Esophagus squamous epithelium (tissue), 5 donors: Measurements from ENCODE around the gene CDKAL1. TPM values are rescaled to one million over a fixed set of nuclear protein-coding genes. Genes with fewer than 3 reads are reported as not detected.

Source experiments
- DNase-seq: peaks from one replicate; lab custom pipeline; 2025; lab: John Stamatoyannopoulos, UW
- H3K27ac ChIP-seq, 4 donors: fragments of 200-600 bp; sonication (generic); one replicate each; pipeline ENCODE4 v1.5.1; 2016 to 2019; ENCODE audit warnings: mild to moderate bottlenecking in 1 of 4
- H3K27me3 ChIP-seq, 4 donors: fragments of 200-600 bp; sonication (generic); 1 replicate in 3 of 4; 2 replicates in 1 of 4; pipeline versions ENCODE4 v1.5.1 to v1.6.0; 2017 to 2021; ENCODE audit warnings: antibody characterized with exemption in 1 of 4
- H3K36me3 ChIP-seq, 3 donors: fragments of 200-600 bp; sonication (generic); one replicate each; pipeline ENCODE4 v1.5.1; 2016 to 2019
- H3K4me1 ChIP-seq, 3 donors: fragments of 200-600 bp; sonication (generic); one replicate each; pipeline ENCODE4 v1.5.1; 2017 to 2019
- H3K4me3 ChIP-seq, 4 donors: fragments of 200-600 bp; sonication (generic); 1 replicate in 3 of 4; 2 replicates in 1 of 4; pipeline ENCODE4 v1.5.1; 2016 to 2019; ENCODE audit warnings: mild to moderate bottlenecking in 2 of 4, moderate library complexity in 1 of 4
- H3K9me3 ChIP-seq, 3 donors: fragments of 200-600 bp; sonication (generic); one replicate each; pipeline ENCODE4 v1.5.1; 2016 to 2019
- POLR2A ChIP-seq, 4 donors: fragments of 450-650 bp; IDR thresholded peaks; one replicate each; pipeline ENCODE4 v1.6.1; 2017; ENCODE audit warnings: antibody characterized with exemption in 4 of 4, mild to moderate bottlenecking in 4 of 4, moderate library complexity in 3 of 4
- WGBS, 2 donors: methylation state at CpG; one replicate each; pipeline ENCODE4 v1.1.5; 2018; 5-methylcytosine and 5-hydroxymethylcytosine counted together
- intact Hi-C: fragments of 100-400 bp; cut with DNase I; formaldehyde crosslinking; loops from one replicate; pipeline ENCODE4 v1.15.0; 2022
- total RNA-seq, 4 donors: library from RNA; depleted of rRNA; stranded (reverse); fragments of >200 nt; gene quantifications; one replicate each; pipeline ENCODE4 v1.1.0, GENCODE V29; 2016
- TF ChIP-seq, protein P1 (sequence below), 6 experiments: fragments of 450-650 bp in 4 of 6; fragments of 200-600 bp in 2 of 6; sonication (generic) in 2 of 6; IDR thresholded peaks; one replicate each; pipeline ENCODE4 v1.5.1; 2016 to 2019; ENCODE audit warnings: antibody characterized with exemption in 6 of 6, mild to moderate bottlenecking in 4 of 6, moderate library complexity in 4 of 6
- donor health status: DM: yes; HTN: yes; CAD: no.

CDKAL1 gene
- total RNA-seq, 4 donors from 2014 or later = 6.5 to 13.0 (median 10.7) TPM

DNA sequence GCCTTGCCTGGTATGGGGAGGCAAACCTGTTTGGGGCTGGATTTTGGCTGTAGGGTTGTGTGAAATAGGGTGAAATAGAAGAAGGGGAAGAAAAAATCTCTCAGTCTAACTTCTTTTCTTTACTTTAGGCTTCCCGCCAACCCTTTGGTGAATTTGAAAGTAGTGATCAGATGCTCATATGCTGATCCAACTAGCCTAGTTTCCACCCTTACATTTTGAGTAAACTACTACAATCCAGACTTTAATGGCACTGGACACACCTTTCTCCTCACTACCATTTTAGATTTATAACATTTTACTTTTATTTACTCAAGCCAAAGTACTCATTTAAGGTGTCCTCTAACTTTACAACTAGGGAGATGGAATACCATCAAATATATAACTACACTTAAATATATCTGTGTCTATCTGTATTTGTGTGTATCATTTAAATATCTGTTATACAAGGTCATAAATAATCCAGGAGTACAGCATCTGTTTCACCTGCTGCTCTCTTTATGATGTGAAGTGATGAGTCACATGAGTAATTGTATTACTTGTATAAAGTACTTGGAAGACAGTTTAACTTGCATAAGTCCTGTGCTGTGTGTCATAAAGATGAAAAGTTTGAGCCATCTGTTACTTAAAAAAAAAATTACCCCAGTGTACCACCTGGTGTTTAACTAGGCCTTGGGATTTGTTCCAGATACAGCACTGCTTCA is 172.1 kb downstream of the CDKAL1 start:
- Histone ChIP-seq H3K27me3 (no peaks in the 10 kb centered on the region), H3K36me3 (no peaks in the 10 kb centered on the region), H3K4me1 (peaks cover 0 to 30% (median 0%) of the 10 kb centered on the region in 3 donors), H3K9me3 (no peaks in the 10 kb centered on the region), H3K4me3 (no peak overlapping the region), H3K27ac (no peak overlapping the region)
- WGBS, 2 donors = 89 to 100% methylated on average over 1 of the region's 1 CpG
- intact Hi-C loops = no loop called here
- TF ChIP-seq, protein P1, sequence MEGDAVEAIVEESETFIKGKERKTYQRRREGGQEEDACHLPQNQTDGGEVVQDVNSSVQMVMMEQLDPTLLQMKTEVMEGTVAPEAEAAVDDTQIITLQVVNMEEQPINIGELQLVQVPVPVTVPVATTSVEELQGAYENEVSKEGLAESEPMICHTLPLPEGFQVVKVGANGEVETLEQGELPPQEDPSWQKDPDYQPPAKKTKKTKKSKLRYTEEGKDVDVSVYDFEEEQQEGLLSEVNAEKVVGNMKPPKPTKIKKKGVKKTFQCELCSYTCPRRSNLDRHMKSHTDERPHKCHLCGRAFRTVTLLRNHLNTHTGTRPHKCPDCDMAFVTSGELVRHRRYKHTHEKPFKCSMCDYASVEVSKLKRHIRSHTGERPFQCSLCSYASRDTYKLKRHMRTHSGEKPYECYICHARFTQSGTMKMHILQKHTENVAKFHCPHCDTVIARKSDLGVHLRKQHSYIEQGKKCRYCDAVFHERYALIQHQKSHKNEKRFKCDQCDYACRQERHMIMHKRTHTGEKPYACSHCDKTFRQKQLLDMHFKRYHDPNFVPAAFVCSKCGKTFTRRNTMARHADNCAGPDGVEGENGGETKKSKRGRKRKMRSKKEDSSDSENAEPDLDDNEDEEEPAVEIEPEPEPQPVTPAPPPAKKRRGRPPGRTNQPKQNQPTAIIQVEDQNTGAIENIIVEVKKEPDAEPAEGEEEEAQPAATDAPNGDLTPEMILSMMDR (IDR thresholded peaks at IDR 0.05) = no peak
- TF ChIP-seq POLR2A (IDR thresholded peaks at IDR 0.05) = no peak
- DNase-seq = no peak

DNA sequence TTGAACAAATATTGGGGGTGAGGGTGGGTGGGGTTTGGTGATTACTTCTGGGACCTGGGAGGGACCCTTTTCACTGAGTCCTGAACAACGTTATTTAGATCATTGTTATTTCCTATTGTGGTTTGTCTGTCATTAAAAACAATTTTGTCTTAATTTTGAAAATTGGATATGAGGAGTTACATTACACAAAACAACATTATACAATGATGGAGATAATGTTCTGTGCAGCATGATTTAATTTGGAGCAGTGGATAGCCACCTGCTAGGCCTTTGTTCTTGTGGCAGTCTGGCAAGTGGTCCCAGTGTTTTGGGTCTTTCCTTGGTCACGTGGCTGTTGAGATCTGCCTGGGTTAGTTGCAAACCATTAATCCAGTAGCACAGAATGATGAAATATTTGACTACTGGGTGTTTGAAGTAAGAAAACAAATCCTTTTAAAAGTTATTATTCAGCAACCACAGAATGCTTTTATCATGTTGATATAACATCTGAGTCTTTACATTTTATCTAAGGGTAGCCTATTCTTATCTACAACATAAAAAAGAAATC is 172.8 kb downstream of the CDKAL1 start:
- intact Hi-C loops = no loop called here
- no peak overlapping the region for H3K27ac ChIP-seq
- no peaks in the 10 kb centered on the region for H3K9me3 ChIP-seq
- no peaks in the 10 kb centered on the region for H3K36me3 ChIP-seq
- TF ChIP-seq, protein P1 (IDR thresholded peaks at IDR 0.05) = no peak
- TF ChIP-seq POLR2A (IDR thresholded peaks at IDR 0.05) = no peak
- peaks cover 0 to 37% (median 0%) of the 10 kb centered on the region in 3 donors for H3K4me1 ChIP-seq
- H3K27me3 ChIP-seq = no peaks in the 10 kb centered on the region
- DNase-seq = no peak
- WGBS, 2 donors = 29 to 43% methylated on average over 2 of the region's 2 CpGs
- H3K4me3 ChIP-seq = no peak overlapping the region

DNA sequence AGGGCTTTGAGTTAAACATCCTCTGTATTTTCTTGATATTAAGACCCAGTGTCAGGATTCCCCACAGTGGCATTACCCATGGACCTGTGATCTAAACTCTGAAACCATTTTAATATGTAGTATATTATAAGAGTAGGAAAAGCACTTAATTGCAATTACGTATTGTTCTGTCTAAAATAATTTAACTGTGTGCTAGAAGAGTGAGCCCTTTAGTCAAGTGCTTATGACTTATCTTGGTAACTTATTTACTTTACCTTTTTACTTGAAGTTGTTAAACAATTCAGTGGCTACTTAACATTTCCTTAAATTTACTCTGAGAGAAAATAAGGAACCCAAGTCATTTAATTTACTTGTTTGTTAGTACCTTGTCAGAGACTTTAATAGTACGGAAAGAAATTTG is 173.6 kb downstream of the CDKAL1 start:
- Histone ChIP-seq H3K9me3 (no peaks in the 10 kb centered on the region), H3K36me3 (no peaks in the 10 kb centered on the region), H3K27me3 (no peaks in the 10 kb centered on the region), H3K27ac (no peak overlapping the region), H3K4me1 (peaks cover 0 to 40% (median 0%) of the 10 kb centered on the region in 3 donors), H3K4me3 (no peak overlapping the region)
- intact Hi-C loops = no loop called here
- 92 to 98% methylated on average over 2 of the region's 2 CpGs for WGBS, 2 donors
- no peak for DNase-seq
- no peak for TF ChIP-seq POLR2A (IDR thresholded peaks at IDR 0.05)

DNA sequence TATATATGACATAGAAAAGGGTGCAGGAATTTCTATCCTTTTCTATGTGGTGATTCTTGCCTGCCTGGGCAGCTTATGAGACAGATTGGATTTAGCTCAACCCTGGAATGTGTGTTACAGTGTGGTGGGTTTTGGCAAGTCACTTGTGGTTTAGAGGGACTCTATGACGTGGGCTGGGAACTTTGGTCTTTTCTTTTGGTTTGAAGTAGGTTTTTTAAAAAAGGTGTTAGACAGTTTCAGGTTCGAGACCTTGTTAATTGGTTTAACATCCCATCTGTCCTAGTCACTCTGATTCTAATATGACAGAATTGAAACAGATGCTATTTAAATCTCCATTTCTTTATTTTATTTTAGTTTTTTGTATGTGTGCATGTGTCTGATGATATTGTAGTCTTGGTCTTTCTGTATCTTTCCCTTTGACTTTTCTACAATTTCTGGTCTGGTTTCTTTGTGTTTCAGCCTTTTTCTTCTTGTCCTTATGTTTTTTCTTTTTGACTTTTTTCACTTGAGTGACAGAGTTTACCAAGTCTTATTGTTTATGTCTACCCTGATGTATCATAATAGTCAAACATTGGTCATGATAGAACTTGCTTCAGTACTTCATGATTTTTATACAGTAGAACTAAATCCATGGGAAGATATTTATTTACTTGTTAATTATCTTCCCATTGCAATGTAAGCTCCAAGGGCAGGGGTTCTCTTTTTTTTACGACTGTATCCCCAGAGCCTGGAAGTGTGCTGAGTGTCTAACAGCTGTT is 174.3 kb downstream of the CDKAL1 start:
- intact Hi-C loops = no loop called here
- H3K27me3 ChIP-seq = no peaks in the 10 kb centered on the region
- peaks cover 0 to 40% (median 0%) of the 10 kb centered on the region in 3 donors for H3K4me1 ChIP-seq
- H3K9me3 ChIP-seq = no peaks in the 10 kb centered on the region
- no peaks in the 10 kb centered on the region for H3K36me3 ChIP-seq
- H3K4me3 ChIP-seq = no peak overlapping the region
- 78 to 80% methylated on average over 3 of the region's 3 CpGs for WGBS, 2 donors
- no peak for DNase-seq
- H3K27ac ChIP-seq = no peak overlapping the region
- no peak for TF ChIP-seq POLR2A (IDR thresholded peaks at IDR 0.05)
- TF ChIP-seq, protein P1 (IDR thresholded peaks at IDR 0.05) = no peak

DNA sequence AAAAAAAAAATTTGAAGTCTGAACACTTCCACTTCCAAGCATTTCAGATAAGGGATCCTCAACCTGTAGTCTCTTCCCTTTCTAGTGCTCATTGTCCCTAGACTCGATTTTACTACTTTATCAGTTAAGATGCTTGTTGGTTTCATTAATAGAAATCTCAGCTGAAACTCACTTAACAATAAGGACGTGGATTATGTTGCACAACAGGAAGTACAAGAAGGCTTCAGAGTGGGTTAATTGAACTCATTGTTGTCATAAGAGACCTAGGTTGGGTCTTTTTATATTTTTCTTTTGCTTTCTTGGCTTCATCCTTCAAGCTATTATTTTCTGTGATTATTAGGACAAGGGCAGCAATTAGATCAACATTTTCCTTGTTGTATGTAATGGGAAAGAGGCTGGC is 175.2 kb downstream of the CDKAL1 start:
- Histone ChIP-seq H3K4me3 (no peak overlapping the region), H3K9me3 (no peaks in the 10 kb centered on the region), H3K27ac (no peak overlapping the region), H3K36me3 (no peaks in the 10 kb centered on the region), H3K4me1 (peaks cover 0 to 40% (median 0%) of the 10 kb centered on the region in 3 donors), H3K27me3 (no peaks in the 10 kb centered on the region)
- no peak for DNase-seq
- 58 to 67% methylated on average over 2 of the region's 2 CpGs for WGBS, 2 donors
- intact Hi-C loops = no loop called here
- TF ChIP-seq POLR2A (IDR thresholded peaks at IDR 0.05) = no peak
- TF ChIP-seq, protein P1 (IDR thresholded peaks at IDR 0.05) = no peak
